Neutrophil (primary cell): ENCODE results near the gene SLC30A7.

Experiments
- H3K27ac ChIP-seq: fragments of 200-600 bp; sonication (generic); 2 replicates; pipeline ENCODE4 v1.5.1; 2016; ENCODE audit warnings: mild to moderate bottlenecking, moderate library complexity
- H3K27me3 ChIP-seq: fragments of 200-600 bp; sonication (generic); 2 replicates; pipeline ENCODE4 v1.6.0; 2016; ENCODE audit warnings: mild to moderate bottlenecking
- H3K36me3 ChIP-seq: fragments of 200-600 bp; sonication (generic); 2 replicates; pipeline ENCODE4 v1.5.1; 2017
- H3K4me1 ChIP-seq, 2 experiments: fragments of 200-600 bp in 1 of 2; sonication (generic) in 1 of 2; 1 replicate in 1 of 2; 2 replicates in 1 of 2; pipeline versions ENCODE4 v1.5.1 to v1.6.1; 2013 to 2016; ENCODE audit warnings: low read depth in 1 of 2, low read length in 1 of 2, mild to moderate bottlenecking in 1 of 2, moderate library complexity in 1 of 2; ENCODE audit not compliant: control insufficient read depth in 1 of 2, insufficient read depth in 1 of 2
- H3K4me3 ChIP-seq, 2 experiments: fragments of 200-600 bp in 1 of 2; sonication (generic) in 1 of 2; 1 replicate in 1 of 2; 2 replicates in 1 of 2; pipeline ENCODE4 v1.5.1; 2013 to 2016; ENCODE audit warnings: low read depth in 1 of 2, low read length in 1 of 2, mild to moderate bottlenecking in 1 of 2, moderate library complexity in 1 of 2
- H3K9me3 ChIP-seq: fragments of 200-600 bp; sonication (generic); 2 replicates; pipeline ENCODE4 v1.5.1; 2016
- TF ChIP-seq, protein P1 (sequence below): fragments of 200-600 bp; sonication (generic); IDR thresholded peaks from 2 replicates; pipeline ENCODE4 v1.5.1; 2016; ENCODE audit warnings: antibody characterized with exemption

SLC30A7 gene

GRCh38 chr1:100868364-100868995, 27.4 kb upstream of the SLC30A7 start:
- Histone ChIP-seq H3K36me3 (no peaks in the 10 kb centered on the region), H3K27ac (no peak overlapping the region), H3K9me3 (no peaks in the 10 kb centered on the region), H3K4me3 (no peak overlapping the region), H3K4me1 (no peaks in the 10 kb centered on the region), H3K27me3 (no peaks in the 10 kb centered on the region)
- TF ChIP-seq, protein P1, sequence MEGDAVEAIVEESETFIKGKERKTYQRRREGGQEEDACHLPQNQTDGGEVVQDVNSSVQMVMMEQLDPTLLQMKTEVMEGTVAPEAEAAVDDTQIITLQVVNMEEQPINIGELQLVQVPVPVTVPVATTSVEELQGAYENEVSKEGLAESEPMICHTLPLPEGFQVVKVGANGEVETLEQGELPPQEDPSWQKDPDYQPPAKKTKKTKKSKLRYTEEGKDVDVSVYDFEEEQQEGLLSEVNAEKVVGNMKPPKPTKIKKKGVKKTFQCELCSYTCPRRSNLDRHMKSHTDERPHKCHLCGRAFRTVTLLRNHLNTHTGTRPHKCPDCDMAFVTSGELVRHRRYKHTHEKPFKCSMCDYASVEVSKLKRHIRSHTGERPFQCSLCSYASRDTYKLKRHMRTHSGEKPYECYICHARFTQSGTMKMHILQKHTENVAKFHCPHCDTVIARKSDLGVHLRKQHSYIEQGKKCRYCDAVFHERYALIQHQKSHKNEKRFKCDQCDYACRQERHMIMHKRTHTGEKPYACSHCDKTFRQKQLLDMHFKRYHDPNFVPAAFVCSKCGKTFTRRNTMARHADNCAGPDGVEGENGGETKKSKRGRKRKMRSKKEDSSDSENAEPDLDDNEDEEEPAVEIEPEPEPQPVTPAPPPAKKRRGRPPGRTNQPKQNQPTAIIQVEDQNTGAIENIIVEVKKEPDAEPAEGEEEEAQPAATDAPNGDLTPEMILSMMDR = no peak

GRCh38 chr1:100869996-100870395, 25.9 kb upstream of the SLC30A7 start:
- TF ChIP-seq, protein P1 = no peak
- H3K36me3 ChIP-seq = no peaks in the 10 kb centered on the region
- H3K4me1 ChIP-seq = no peaks in the 10 kb centered on the region
- H3K27me3 ChIP-seq = no peaks in the 10 kb centered on the region
- H3K9me3 ChIP-seq = no peaks in the 10 kb centered on the region
- no peak overlapping the region for H3K4me3 ChIP-seq
- no peak overlapping the region for H3K27ac ChIP-seq

- Histone ChIP-seq H3K36me3 (no peaks in the 10 kb centered on the region), H3K27ac (no peak overlapping the region), H3K4me1 (no peaks in the 10 kb centered on the region), H3K4me3 (no peak overlapping the region), H3K9me3 (no peaks in the 10 kb centered on the region), H3K27me3 (no peaks in the 10 kb centered on the region)
- TF ChIP-seq, protein P1 = no peak
Observed at GRCh38 chr1:100874433-100874832, 21.5 kb upstream of the SLC30A7 start.

DNA sequence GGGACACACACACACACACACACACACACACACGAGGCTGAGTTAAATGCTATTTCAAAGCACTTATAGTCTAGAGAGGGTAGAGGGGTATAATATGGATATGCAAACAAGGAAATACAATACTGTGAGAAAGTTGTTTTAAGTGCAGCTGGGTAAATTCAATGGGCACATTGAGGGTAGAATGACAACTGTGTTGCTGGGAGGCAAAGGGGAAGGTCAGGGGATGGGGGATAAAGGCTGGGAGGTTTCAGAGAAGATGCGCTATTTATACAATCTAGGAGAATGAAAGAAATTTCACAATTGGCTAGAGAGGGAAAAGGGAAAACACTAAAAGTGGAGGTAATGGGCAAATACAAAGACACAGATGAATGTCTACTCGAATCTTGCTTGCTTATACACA, 20.7 kb upstream of the SLC30A7 start:
- Histone ChIP-seq H3K4me3 (no peak overlapping the region), H3K9me3 (no peaks in the 10 kb centered on the region), H3K27ac (no peak overlapping the region), H3K4me1 (no peaks in the 10 kb centered on the region), H3K27me3 (no peaks in the 10 kb centered on the region), H3K36me3 (no peaks in the 10 kb centered on the region)
- TF ChIP-seq, protein P1 = no peak

DNA sequence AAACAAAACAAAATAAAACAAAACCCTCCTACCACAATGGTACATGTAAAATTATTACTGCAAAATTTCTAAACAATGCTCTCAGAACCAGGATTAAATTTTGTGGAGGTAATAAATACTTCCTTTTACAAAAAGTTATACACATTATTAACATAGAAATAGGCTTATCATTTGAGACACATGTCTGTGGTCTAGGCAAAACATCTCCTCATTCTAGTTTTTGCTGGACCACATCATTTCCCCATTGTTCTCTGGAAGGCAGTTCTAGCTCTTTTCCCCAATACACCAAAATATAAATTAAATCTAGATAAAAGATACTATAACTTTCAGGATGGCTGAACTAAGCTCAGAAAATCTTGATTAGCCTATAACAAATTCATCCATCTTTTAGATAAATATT, 19.6 kb upstream of the SLC30A7 start:
- Histone ChIP-seq H3K4me3 (no peak overlapping the region), H3K4me1 (no peaks in the 10 kb centered on the region), H3K27me3 (no peaks in the 10 kb centered on the region), H3K9me3 (no peaks in the 10 kb centered on the region), H3K27ac (no peak overlapping the region), H3K36me3 (no peaks in the 10 kb centered on the region)
- TF ChIP-seq, protein P1 = no peak

DNA sequence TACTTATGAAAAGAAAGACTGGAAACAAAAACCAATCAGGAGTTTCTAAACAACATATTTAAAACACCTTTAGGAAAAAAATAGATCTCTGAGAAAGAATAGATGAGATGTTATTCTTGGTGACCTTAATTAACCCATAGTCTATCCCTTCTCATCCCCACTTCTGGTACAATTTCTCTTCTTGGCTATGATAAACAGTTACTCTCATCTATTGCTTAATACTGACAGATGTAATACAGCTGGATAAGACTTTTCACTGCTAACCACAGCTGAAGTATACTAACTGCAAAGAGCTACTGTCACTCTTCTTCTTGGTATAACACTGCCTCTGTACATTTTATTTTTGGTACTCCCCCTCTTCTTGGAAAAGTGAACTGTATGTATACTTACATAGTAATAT, 16.5 kb upstream of the SLC30A7 start:
- TF ChIP-seq, protein P1 = no peak
- no peak overlapping the region for H3K4me3 ChIP-seq

More for the DNA sequence above, 16.5 kb upstream of the SLC30A7 start:
- no peaks in the 10 kb centered on the region for H3K9me3 ChIP-seq
- H3K27ac ChIP-seq = no peak overlapping the region
- no peaks in the 10 kb centered on the region for H3K4me1 ChIP-seq
- H3K36me3 ChIP-seq = no peaks in the 10 kb centered on the region
- H3K27me3 ChIP-seq = no peaks in the 10 kb centered on the region
